Astrocyte of the spinal cord (primary cell): Measurements from ENCODE around the gene TARS2.

Experiments used
- DNase-seq: peaks from one replicate; pipeline ENCODE4 v3.0.0; 2011; ENCODE audit warnings: low read depth, low spot score
- H3K4me3 ChIP-seq: 2 replicates; pipeline ENCODE4 v1.5.1; 2011; ENCODE audit warnings: low read depth, mild to moderate bottlenecking, low read length, moderate library complexity
- CTCF ChIP-seq: IDR thresholded peaks from 2 replicates; pipeline ENCODE4 v1.5.1; 2012; ENCODE audit warnings: low read depth, mild to moderate bottlenecking, low read length, inconsistent platforms
- in situ Hi-C: cut with HindIII; loops from 2 replicates; pipeline ENCODE4 v1.10.0; 2017; ENCODE audit warnings: low sequenced_read_pairs

The TARS2 gene

GRCh38 chr1:150550222-150551050 lies 63.2 kb downstream of the TARS2 start:
- no peak for TF ChIP-seq CTCF
- DNase-seq: no peak
- in situ Hi-C loops: no loop called here
- H3K4me3 ChIP-seq: no peak overlapping the region

- H3K4me3 ChIP-seq: no peak overlapping the region
- no peak for TF ChIP-seq CTCF
- in situ Hi-C loops: no loop called here
- DNase-seq: no peak
These were observed 64.0 kb downstream of the TARS2 start for GRCh38 chr1:150551051-150551783.

- in situ Hi-C loops: no loop called here
- no peak for DNase-seq
- no peak overlapping the region for H3K4me3 ChIP-seq
- TF ChIP-seq CTCF: no peak
These were observed 64.5 kb downstream of the TARS2 start for GRCh38 chr1:150551784-150552127.

GRCh38 chr1:150552128-150552910 lies 65.1 kb downstream of the TARS2 start:
- peak; percentile 84 for DNase-seq
- no peak overlapping the region for H3K4me3 ChIP-seq
- TF ChIP-seq CTCF: no peak
- in situ Hi-C loops: no loop called here

- in situ Hi-C loops: no loop called here
- no peak for DNase-seq
- TF ChIP-seq CTCF: no peak
- H3K4me3 ChIP-seq: no peak overlapping the region
These were observed 65.7 kb downstream of the TARS2 start for GRCh38 chr1:150552911-150553289.

- no peak for DNase-seq
- H3K4me3 ChIP-seq: no peak overlapping the region
- in situ Hi-C loops: no loop called here
- TF ChIP-seq CTCF: no peak
These were observed 66.3 kb downstream of the TARS2 start for GRCh38 chr1:150553392-150554085.
